Mesothelial cell of epicardium (in vitro differentiated cells): ENCODE results near the gene SYT11. TPM values are rescaled to one million over a fixed set of nuclear protein-coding genes. Genes with fewer than 3 reads are reported as not detected.
A peak's percentile ranks its signal among the peaks of the same experiment; 100 is the strongest.

Experiments
- DNase-seq, 2 experiments: peaks; one replicate each; pipeline ENCODE4 v3.0.0; 2021; ENCODE audit warnings: low spot score in 2 of 2; ENCODE audit not compliant: unreplicated experiment in 2 of 2
- H3K27ac Mint-ChIP-seq: 2 replicates; pipeline ENCODE4 v1.8.0; 2021; ENCODE audit warnings: mixed read lengths
- H3K27me3 Mint-ChIP-seq: 2 replicates; pipeline ENCODE4 v1.8.0; 2021; ENCODE audit warnings: low read depth, mixed read lengths
- H3K36me3 Mint-ChIP-seq: 2 replicates; pipeline ENCODE4 v1.8.0; 2021; ENCODE audit warnings: mixed read lengths
- H3K4me1 Mint-ChIP-seq: 2 replicates; pipeline ENCODE4 v1.8.0; 2021; ENCODE audit warnings: mixed read lengths
- H3K4me3 Mint-ChIP-seq: 2 replicates; pipeline ENCODE4 v1.8.0; 2021; ENCODE audit warnings: mild to moderate bottlenecking, moderate library complexity, mixed read lengths
- H3K9me3 Mint-ChIP-seq: 2 replicates; pipeline ENCODE4 v1.8.0; 2021; ENCODE audit warnings: mixed read lengths
- CTCF ChIP-seq: fragments of 200-600 bp; sonication (generic); IDR thresholded peaks from one replicate; pipeline ENCODE4 v1.5.0; 2021; ENCODE audit warnings: antibody characterized with exemption; ENCODE audit not compliant: unreplicated experiment
- total RNA-seq: library from RNA; stranded (reverse); gene quantifications from 3 replicates; pipeline ENCODE4 v1.2.1, GENCODE V29; 2021

SYT11 gene
- 0.20 to 0.51 TPM (median 0.45 TPM) in 3 replicates for total RNA-seq

GRCh38 chr1:155859234-155859829 lies at the start of gene SYT11:
Gene SYT11 (plus strand): TSS chr1:155859567. CDS start chr1:155859762, 195 bp downstream.
- peaks cover 14% of the 10 kb centered on the region for H3K4me1 Mint-ChIP-seq
- DNase-seq, result peak; percentile 90 to 91
- peaks cover 30% of the 10 kb centered on the region for H3K27me3 Mint-ChIP-seq
- no peaks in the 10 kb centered on the region for H3K9me3 Mint-ChIP-seq
- peak within 1 kb of the TSS; percentile 75 for H3K4me3 Mint-ChIP-seq
- no peak for TF ChIP-seq CTCF
- peaks cover 6% of the 10 kb centered on the region for H3K36me3 Mint-ChIP-seq
- H3K27ac Mint-ChIP-seq, result peak within 1 kb of the TSS; percentile 87

GRCh38 chr1:155812878-155813277 lies 46.5 kb upstream of the SYT11 start:
- no peak for DNase-seq
- Mint-ChIP-seq H3K4me1 (no peaks in the 10 kb centered on the region), H3K36me3 (peaks cover 29% of the 10 kb centered on the region), H3K9me3 (no peaks in the 10 kb centered on the region), H3K27me3 (no peaks in the 10 kb centered on the region), H3K27ac (no peak overlapping the region), H3K4me3 (no peak overlapping the region)
- no peak for TF ChIP-seq CTCF

- no peaks in the 10 kb centered on the region for H3K4me1 Mint-ChIP-seq
- H3K27ac Mint-ChIP-seq, result no peak overlapping the region
Measured at GRCh38 chr1:155813672-155814071, 45.7 kb upstream of the SYT11 start.

GRCh38 chr1:155816351-155816750 lies 43.0 kb upstream of the SYT11 start:
- Mint-ChIP-seq H3K27ac (no peak overlapping the region), H3K27me3 (no peaks in the 10 kb centered on the region), H3K4me1 (no peaks in the 10 kb centered on the region), H3K36me3 (peaks cover 39% of the 10 kb centered on the region), H3K4me3 (no peak overlapping the region), H3K9me3 (no peaks in the 10 kb centered on the region)
- no peak for TF ChIP-seq CTCF
- no peak for DNase-seq

More at GRCh38 chr1:155813672-155814071, 45.7 kb upstream of the SYT11 start:
- DNase-seq, result no peak
- Mint-ChIP-seq H3K9me3 (no peaks in the 10 kb centered on the region), H3K36me3 (peaks cover 28% of the 10 kb centered on the region), H3K4me3 (no peak overlapping the region), H3K27me3 (no peaks in the 10 kb centered on the region)
- no peak for TF ChIP-seq CTCF

- DNase-seq, result no peak
- peaks cover 2% of the 10 kb centered on the region for H3K4me1 Mint-ChIP-seq
- H3K4me3 Mint-ChIP-seq, result no peak overlapping the region
- H3K9me3 Mint-ChIP-seq, result no peaks in the 10 kb centered on the region
- H3K27me3 Mint-ChIP-seq, result no peaks in the 10 kb centered on the region
- no peak for TF ChIP-seq CTCF
- H3K27ac Mint-ChIP-seq, result no peak overlapping the region
- peaks cover 15% of the 10 kb centered on the region for H3K36me3 Mint-ChIP-seq
Measured at GRCh38 chr1:155827450-155827849, 31.9 kb upstream of the SYT11 start.
